Measurements from ENCODE around the gene TMCO6. TPM values are rescaled to one million over a fixed set of nuclear protein-coding genes. Genes with fewer than 3 reads are reported as not detected.
"Not testable (repeated sequence)": the region's sequence is repeated elsewhere in the genome, so short reads cannot be mapped to it uniquely, and the experiment has no call there.

The TMCO6 gene
- total RNA-seq, 1 experiment from 2014 or later, result 24.1 TPM

- no TSS peak for BruUV-seq (replicated peaks)
- Histone ChIP-seq H3K4me3 (ENCODE audit: low read depth, low read length, poor library complexity, severe bottlenecking) (peak overlapping the region; percentile 71), H3K36me3 (ENCODE audit: insufficient read depth, low read length, poor library complexity, severe bottlenecking) (peaks cover 64% of the 10 kb centered on the region), H3K27me3 (replicated peaks; ENCODE audit: insufficient read depth, low read depth, low read length, poor library complexity) (no peaks in the 10 kb centered on the region), H3K4me1 (ENCODE audit: insufficient read depth, low read length, poor library complexity, severe bottlenecking) (peaks cover 10% of the 10 kb centered on the region), H3K27ac (ENCODE audit: low read depth, low read length, poor library complexity, severe bottlenecking) (peak overlapping the region; percentile 69), H3K9me3 (ENCODE audit: low read depth, low read length, poor library complexity, severe bottlenecking) (no peaks in the 10 kb centered on the region)
- DNase-seq (ENCODE audit: low spot score), result peak; percentile 22
- POLR2A ChIA-PET (ENCODE audit: low non-redundant PET), result no interaction called here
- intact Hi-C loops (cut with micrococcal nuclease; ENCODE audit: unreplicated experiment), result no loop called here
- TF ChIP-seq EZH2 (IDR thresholded peaks at IDR 0.05; ENCODE audit: borderline replicate concordance, low read depth, low read length, poor library complexity, severe bottlenecking), result no peak
- TF ChIP-seq, protein P1, sequence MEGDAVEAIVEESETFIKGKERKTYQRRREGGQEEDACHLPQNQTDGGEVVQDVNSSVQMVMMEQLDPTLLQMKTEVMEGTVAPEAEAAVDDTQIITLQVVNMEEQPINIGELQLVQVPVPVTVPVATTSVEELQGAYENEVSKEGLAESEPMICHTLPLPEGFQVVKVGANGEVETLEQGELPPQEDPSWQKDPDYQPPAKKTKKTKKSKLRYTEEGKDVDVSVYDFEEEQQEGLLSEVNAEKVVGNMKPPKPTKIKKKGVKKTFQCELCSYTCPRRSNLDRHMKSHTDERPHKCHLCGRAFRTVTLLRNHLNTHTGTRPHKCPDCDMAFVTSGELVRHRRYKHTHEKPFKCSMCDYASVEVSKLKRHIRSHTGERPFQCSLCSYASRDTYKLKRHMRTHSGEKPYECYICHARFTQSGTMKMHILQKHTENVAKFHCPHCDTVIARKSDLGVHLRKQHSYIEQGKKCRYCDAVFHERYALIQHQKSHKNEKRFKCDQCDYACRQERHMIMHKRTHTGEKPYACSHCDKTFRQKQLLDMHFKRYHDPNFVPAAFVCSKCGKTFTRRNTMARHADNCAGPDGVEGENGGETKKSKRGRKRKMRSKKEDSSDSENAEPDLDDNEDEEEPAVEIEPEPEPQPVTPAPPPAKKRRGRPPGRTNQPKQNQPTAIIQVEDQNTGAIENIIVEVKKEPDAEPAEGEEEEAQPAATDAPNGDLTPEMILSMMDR (conservative IDR thresholded peaks at IDR 0.05; ENCODE audit: low read depth, low read length), result no peak
- CTCF ChIA-PET, result no interaction called here
These were observed 7.8 kb downstream of the TMCO6 start for GRCh38 chr5:140647042-140647419.

DNA sequence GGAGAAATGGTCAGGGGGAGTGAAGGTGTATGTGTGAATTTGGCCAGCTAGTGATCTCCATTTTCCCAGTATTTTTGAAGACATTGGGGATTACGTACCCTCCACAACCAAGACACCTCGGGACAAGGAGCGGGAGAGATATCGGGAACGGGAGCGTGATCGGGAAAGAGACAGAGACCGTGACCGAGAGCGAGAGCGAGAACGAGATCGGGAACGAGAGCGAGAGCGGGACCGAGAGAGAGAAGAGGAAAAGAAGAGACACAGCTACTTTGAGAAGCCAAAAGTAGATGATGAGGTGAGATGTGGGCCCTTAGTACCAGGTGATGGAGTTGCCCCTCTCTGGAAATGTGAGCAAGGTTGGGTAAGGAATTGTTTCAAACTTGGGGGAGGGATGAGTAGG is 19.6 kb downstream of the TMCO6 start:
- intact Hi-C loops (cut with micrococcal nuclease; ENCODE audit: unreplicated experiment), result no loop called here
- H3K9me3 ChIP-seq (ENCODE audit: low read depth, low read length, poor library complexity, severe bottlenecking), result no peaks in the 10 kb centered on the region
- BruUV-seq (replicated peaks), result no TSS peak
- ChIA-PET CTCF (no interaction called here), POLR2A (ENCODE audit: low non-redundant PET) (no interaction called here)
- peaks cover 87% of the 10 kb centered on the region for H3K36me3 ChIP-seq (ENCODE audit: insufficient read depth, low read length, poor library complexity, severe bottlenecking)
- no peaks in the 10 kb centered on the region for H3K4me1 ChIP-seq (ENCODE audit: insufficient read depth, low read length, poor library complexity, severe bottlenecking)
- TF ChIP-seq, protein P1 (conservative IDR thresholded peaks at IDR 0.05; ENCODE audit: low read depth, low read length), result no peak
- TF ChIP-seq EZH2 (IDR thresholded peaks at IDR 0.05; ENCODE audit: borderline replicate concordance, low read depth, low read length, poor library complexity, severe bottlenecking), result no peak
- no peak overlapping the region for H3K4me3 ChIP-seq (ENCODE audit: low read depth, low read length, poor library complexity, severe bottlenecking)
- DNase-seq (ENCODE audit: low spot score), result no peak
- H3K27ac ChIP-seq (ENCODE audit: low read depth, low read length, poor library complexity, severe bottlenecking), result no peak overlapping the region
- no peaks in the 10 kb centered on the region for H3K27me3 ChIP-seq (replicated peaks; ENCODE audit: insufficient read depth, low read depth, low read length, poor library complexity)

- intact Hi-C loops (cut with micrococcal nuclease; ENCODE audit: unreplicated experiment); H3K9me3 ChIP-seq (ENCODE audit: low read depth, low read length, poor library complexity, severe bottlenecking); DNase-seq (ENCODE audit: low spot score); POLR2A ChIA-PET (ENCODE audit: low non-redundant PET); H3K27ac ChIP-seq (ENCODE audit: low read depth, low read length, poor library complexity, severe bottlenecking); H3K4me1 ChIP-seq (ENCODE audit: insufficient read depth, low read length, poor library complexity, severe bottlenecking); H3K4me3 ChIP-seq (ENCODE audit: low read depth, low read length, poor library complexity, severe bottlenecking); CTCF ChIA-PET; H3K27me3 ChIP-seq (replicated peaks; ENCODE audit: insufficient read depth, low read depth, low read length, poor library complexity); BruUV-seq (replicated peaks): not testable (repeated sequence)
- H3K36me3 ChIP-seq (ENCODE audit: insufficient read depth, low read length, poor library complexity, severe bottlenecking), result peaks cover 74% of the 10 kb centered on the region
These were observed 21.1 kb downstream of the TMCO6 start for GRCh38 chr5:140660371-140660770.

GRCh38 chr5:140664030-140664358 is 24.7 kb downstream of the TMCO6 start:
- ChIA-PET CTCF (no interaction called here), POLR2A (ENCODE audit: low non-redundant PET) (interaction anchor here (0.6 kb wide), 1 partner anchor 45 kb away, joined by 3 read pairs; no protein-coding TSS in a partner anchor)
- intact Hi-C loops (cut with micrococcal nuclease; ENCODE audit: unreplicated experiment), result loop anchor here (1.0 kb wide), 1 partner anchor 27 kb away; the partner anchor contains the start of genes HARS1 and HARS2
- peak overlapping the region; percentile 86 for H3K4me3 ChIP-seq (ENCODE audit: low read depth, low read length, poor library complexity, severe bottlenecking)
- H3K9me3 ChIP-seq (ENCODE audit: low read depth, low read length, poor library complexity, severe bottlenecking), result no peaks in the 10 kb centered on the region
- DNase-seq (ENCODE audit: low spot score), result no peak
- no TSS peak for BruUV-seq (replicated peaks)
- peaks cover 64% of the 10 kb centered on the region for H3K36me3 ChIP-seq (ENCODE audit: insufficient read depth, low read length, poor library complexity, severe bottlenecking)
- no peak for TF ChIP-seq EZH2 (IDR thresholded peaks at IDR 0.05; ENCODE audit: borderline replicate concordance, low read depth, low read length, poor library complexity, severe bottlenecking)
- TF ChIP-seq, protein P1 (conservative IDR thresholded peaks at IDR 0.05; ENCODE audit: low read depth, low read length), result no peak
- peaks cover 6% of the 10 kb centered on the region for H3K4me1 ChIP-seq (ENCODE audit: insufficient read depth, low read length, poor library complexity, severe bottlenecking)
- no peaks in the 10 kb centered on the region for H3K27me3 ChIP-seq (replicated peaks; ENCODE audit: insufficient read depth, low read depth, low read length, poor library complexity)
- H3K27ac ChIP-seq (ENCODE audit: low read depth, low read length, poor library complexity, severe bottlenecking), result peak overlapping the region; percentile 80

Measured in A673 (cell line).